ENCODE results near the gene KRT33A. TPM values are rescaled to one million over a fixed set of nuclear protein-coding genes. Genes with fewer than 3 reads are reported as not detected.

Gene KRT33A
- total RNA-seq, 1 experiment from 2014 or later = not detected

DNA sequence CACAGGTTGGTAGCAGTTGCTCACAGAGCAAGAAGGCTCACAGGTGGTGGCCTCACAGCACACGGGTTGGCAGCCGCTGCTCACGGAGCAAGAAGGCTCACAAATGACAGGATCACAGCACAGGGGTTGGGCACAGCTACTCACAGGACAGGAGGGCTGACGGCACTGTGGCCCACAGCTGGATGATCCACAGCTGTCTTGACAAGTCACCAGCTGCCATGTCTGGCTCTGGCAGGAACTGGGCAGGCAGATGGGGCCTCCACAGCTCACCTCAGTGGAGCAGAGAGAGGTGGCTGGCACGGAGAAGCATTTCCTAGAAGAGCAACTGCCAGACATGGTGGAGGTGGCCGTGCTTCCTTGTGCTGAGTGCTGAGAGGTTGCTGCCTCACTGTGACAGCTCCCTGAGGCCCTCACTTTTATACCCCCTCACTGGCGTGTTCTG lies 41.7 kb downstream of the KRT33A start, which contains the start of gene KRTAP16-1:
Gene KRTAP16-1 (minus strand): TSS at position 392 of the 442 bp plus-strand sequence. CDS start 56 bp downstream, at position 336.
- Histone ChIP-seq H4K8ac (replicated peaks; ENCODE audit: insufficient read length, low read depth, low read length) (no peak within 1 kb of the TSS), H4K20me1 (ENCODE audit: control insufficient read depth, insufficient read depth, insufficient read length) (no peaks in the 10 kb centered on the region), H3K18ac (ENCODE audit: insufficient read length, low read depth, low read length) (no peak within 1 kb of the TSS), H3K27ac (ENCODE audit: insufficient read length, low read depth, low read length) (no peak within 1 kb of the TSS), H3K4ac (ENCODE audit: low read depth, low read length) (no peak within 1 kb of the TSS), H2AK5ac (ENCODE audit: insufficient read length, low read length) (no peak within 1 kb of the TSS), H3K9me3 (ENCODE audit: control insufficient read depth, low read depth, low read length) (no peaks in the 10 kb centered on the region), H4K5ac (ENCODE audit: insufficient read length, low read depth, low read length) (no peak within 1 kb of the TSS), H3K79me1 (ENCODE audit: insufficient read depth, low read depth, low read length, poor library complexity, severe bottlenecking) (no peaks in the 10 kb centered on the region), H2AFZ (ENCODE audit: low read length) (no peak within 1 kb of the TSS), H3K23me2 (ENCODE audit: insufficient read length, low read depth, low read length, poor library complexity, severe bottlenecking) (no peaks in the 10 kb centered on the region), H3K14ac (ENCODE audit: insufficient read depth, low read length) (peak within 1 kb of the TSS; percentile 10; the same call in 1 of the 2 replicates), H3K27me3 (ENCODE audit: insufficient read depth, low read length) (no peaks in the 10 kb centered on the region), H3K56ac (ENCODE audit: insufficient read length, low read depth, low read length) (no peak within 1 kb of the TSS), H2BK12ac (ENCODE audit: insufficient read length, low read depth, low read length) (no peak within 1 kb of the TSS), H3K23ac (ENCODE audit: insufficient read length, low read depth, low read length) (no peak within 1 kb of the TSS), H3K79me2 (ENCODE audit: insufficient read depth, low read length) (no peaks in the 10 kb centered on the region), H2BK5ac (ENCODE audit: insufficient read length, low read length) (no peak within 1 kb of the TSS), H3K9ac (ENCODE audit: extremely low read depth, insufficient read length, low read length) (no peak within 1 kb of the TSS), H2BK120ac (ENCODE audit: low read depth, low read length, poor library complexity, severe bottlenecking) (no peak within 1 kb of the TSS), H3K4me1 (ENCODE audit: insufficient read depth, low read length) (no peaks in the 10 kb centered on the region), H4K91ac (ENCODE audit: insufficient read length, low read depth, low read length) (no peak within 1 kb of the TSS), H2BK20ac (ENCODE audit: low read depth, low read length, poor library complexity, severe bottlenecking) (no peak within 1 kb of the TSS), H3K4me2 (ENCODE audit: insufficient read depth, insufficient read length, low read length) (no peak within 1 kb of the TSS), H3T11ph (ENCODE audit: low read length) (no peak within 1 kb of the TSS), H2BK15ac (ENCODE audit: low read depth, low read length) (no peak within 1 kb of the TSS)
- no peak for DNase-seq
- no peak for TF ChIP-seq CTCF (conservative IDR thresholded peaks at IDR 0.05)
- WGBS (ENCODE audit: extremely low coverage, insufficient read length, low lambda C conversion rate) = no CpG with 5 or more reads among the region's 7 CpGs
- Mint-ChIP-seq H3K36me3 (ENCODE audit: insufficient read depth in 1 of 3, low read depth in 3 of 3) (no peaks in the 10 kb centered on the region), H3K4me3 (no peak within 1 kb of the TSS), H3K27ac (peak within 1 kb of the TSS in 2 of 3 experiments; percentile 5 to 12; a peak in 2 of 7 replicates), H3K27me3 (ENCODE audit: low read depth) (peaks cover 15% of the 10 kb centered on the region), H3K9me3 (no peaks in the 10 kb centered on the region), H3K4me1 (no peaks in the 10 kb centered on the region)
